Peyer's patch (tissue), 4 donors: Measurements from ENCODE around the gene TMEM164. TPM values are rescaled to one million over a fixed set of nuclear protein-coding genes. Genes with fewer than 3 reads are reported as not detected.

Source experiments
- DNase-seq, 3 donors: peaks; one replicate each; pipeline ENCODE4 v3.0.0-alpha.2; 2017 to 2019
- H3K27ac ChIP-seq, 4 donors: fragments of 200-600 bp; sonication (generic); one replicate each; pipeline ENCODE4 v1.5.1; 2016 to 2019
- H3K27me3 ChIP-seq, 2 donors: fragments of 200-600 bp; sonication (generic); one replicate each; pipeline ENCODE4 v1.5.1; 2019
- H3K36me3 ChIP-seq, 3 donors: fragments of 200-600 bp; sonication (generic); one replicate each; pipeline ENCODE4 v1.5.1; 2016 to 2019
- H3K4me1 ChIP-seq, 4 donors: fragments of 200-600 bp; sonication (generic); one replicate each; pipeline ENCODE4 v1.5.1; 2016 to 2019
- H3K4me3 ChIP-seq, 4 donors: fragments of 200-600 bp; sonication (generic); 1 replicate in 3 of 4; 2 replicates in 1 of 4; pipeline ENCODE4 v1.5.1; 2016 to 2019; ENCODE audit warnings: mild to moderate bottlenecking in 1 of 4
- H3K9me3 ChIP-seq, 4 donors: fragments of 200-600 bp; sonication (generic); one replicate each; pipeline ENCODE4 v1.5.1; 2016 to 2019; ENCODE audit warnings: mild to moderate bottlenecking in 1 of 4
- POLR2A ChIP-seq, 2 donors: fragments of 450-650 bp; IDR thresholded peaks; one replicate each; pipeline ENCODE4 v1.5.1; 2017; ENCODE audit warnings: antibody characterized with exemption in 2 of 2, mild to moderate bottlenecking in 2 of 2, moderate library complexity in 2 of 2
- total RNA-seq, 4 donors: library from RNA; depleted of rRNA; stranded (reverse); fragments of >200 nt; gene quantifications; one replicate each; pipeline ENCODE4 v1.1.0, GENCODE V29; 2016
- TF ChIP-seq, protein P1 (sequence below), 6 experiments: fragments of 450-650 bp in 4 of 6; fragments of 200-600 bp in 2 of 6; sonication (generic) in 1 of 6; IDR thresholded peaks; one replicate each; pipeline ENCODE4 v1.5.1; 2017 to 2019; ENCODE audit warnings: antibody characterized with exemption in 6 of 6, mild to moderate bottlenecking in 3 of 6, moderate library complexity in 1 of 6

The TMEM164 gene
- total RNA-seq, 4 donors from 2014 or later, result 25.6 to 79.7 (median 73.8) TPM

DNA sequence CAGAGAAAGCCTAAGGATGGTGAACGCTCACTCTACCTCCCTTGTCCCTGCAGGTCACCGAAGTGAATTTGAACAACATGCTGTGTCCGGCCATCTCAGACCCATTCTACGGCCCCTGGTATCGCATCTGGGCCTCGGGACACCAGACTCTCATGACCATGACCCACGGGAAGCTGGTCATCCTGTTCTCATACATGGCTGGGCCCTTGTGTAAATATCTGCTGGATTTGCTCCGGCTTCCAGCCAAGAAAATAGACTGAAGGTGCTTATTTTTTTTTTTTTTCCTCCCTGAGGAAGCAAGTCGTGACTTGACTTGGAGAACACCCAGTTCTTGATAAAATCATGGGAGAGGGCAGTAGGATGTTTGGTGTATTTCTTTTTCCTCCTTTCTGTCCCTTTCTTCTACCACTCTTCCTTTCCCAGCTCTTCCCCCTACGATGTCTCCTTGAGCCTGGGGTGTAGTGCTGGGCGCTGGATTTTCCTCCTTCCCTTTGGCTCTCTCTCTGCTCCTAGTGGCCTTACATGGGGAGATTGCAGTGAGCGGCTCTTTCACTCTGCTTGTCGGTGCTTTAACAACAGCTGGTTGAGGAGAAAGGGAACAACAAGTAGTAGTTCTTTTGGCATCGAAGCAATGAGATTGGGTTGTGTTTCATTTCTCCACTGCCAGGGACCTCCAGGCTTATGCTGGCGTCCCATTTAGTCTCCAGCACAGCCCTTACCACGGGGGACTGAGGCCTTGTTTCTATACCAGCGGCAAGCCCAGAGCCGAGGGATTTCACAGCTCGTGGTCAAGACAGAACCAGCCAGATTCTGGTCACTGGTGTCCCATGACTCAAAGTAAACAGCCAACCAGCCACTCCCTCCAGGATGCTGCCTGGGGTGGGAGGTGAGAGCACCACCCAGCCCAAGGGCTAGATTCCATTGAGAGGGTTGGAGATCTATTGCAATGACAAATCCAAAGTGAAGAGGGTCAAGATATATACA is 170.6 kb downstream of the TMEM164 start:
- no peaks in the 10 kb centered on the region for H3K36me3 ChIP-seq
- no peak overlapping the region for H3K27ac ChIP-seq
- H3K4me1 ChIP-seq, result no peaks in the 10 kb centered on the region
- H3K27me3 ChIP-seq, result no peaks in the 10 kb centered on the region
- no peak overlapping the region for H3K4me3 ChIP-seq
- H3K9me3 ChIP-seq, result no peaks in the 10 kb centered on the region
- TF ChIP-seq POLR2A (IDR thresholded peaks at IDR 0.05), result no peak
- TF ChIP-seq, protein P1, sequence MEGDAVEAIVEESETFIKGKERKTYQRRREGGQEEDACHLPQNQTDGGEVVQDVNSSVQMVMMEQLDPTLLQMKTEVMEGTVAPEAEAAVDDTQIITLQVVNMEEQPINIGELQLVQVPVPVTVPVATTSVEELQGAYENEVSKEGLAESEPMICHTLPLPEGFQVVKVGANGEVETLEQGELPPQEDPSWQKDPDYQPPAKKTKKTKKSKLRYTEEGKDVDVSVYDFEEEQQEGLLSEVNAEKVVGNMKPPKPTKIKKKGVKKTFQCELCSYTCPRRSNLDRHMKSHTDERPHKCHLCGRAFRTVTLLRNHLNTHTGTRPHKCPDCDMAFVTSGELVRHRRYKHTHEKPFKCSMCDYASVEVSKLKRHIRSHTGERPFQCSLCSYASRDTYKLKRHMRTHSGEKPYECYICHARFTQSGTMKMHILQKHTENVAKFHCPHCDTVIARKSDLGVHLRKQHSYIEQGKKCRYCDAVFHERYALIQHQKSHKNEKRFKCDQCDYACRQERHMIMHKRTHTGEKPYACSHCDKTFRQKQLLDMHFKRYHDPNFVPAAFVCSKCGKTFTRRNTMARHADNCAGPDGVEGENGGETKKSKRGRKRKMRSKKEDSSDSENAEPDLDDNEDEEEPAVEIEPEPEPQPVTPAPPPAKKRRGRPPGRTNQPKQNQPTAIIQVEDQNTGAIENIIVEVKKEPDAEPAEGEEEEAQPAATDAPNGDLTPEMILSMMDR (IDR thresholded peaks at IDR 0.05), result no peak
- no peak for DNase-seq

DNA sequence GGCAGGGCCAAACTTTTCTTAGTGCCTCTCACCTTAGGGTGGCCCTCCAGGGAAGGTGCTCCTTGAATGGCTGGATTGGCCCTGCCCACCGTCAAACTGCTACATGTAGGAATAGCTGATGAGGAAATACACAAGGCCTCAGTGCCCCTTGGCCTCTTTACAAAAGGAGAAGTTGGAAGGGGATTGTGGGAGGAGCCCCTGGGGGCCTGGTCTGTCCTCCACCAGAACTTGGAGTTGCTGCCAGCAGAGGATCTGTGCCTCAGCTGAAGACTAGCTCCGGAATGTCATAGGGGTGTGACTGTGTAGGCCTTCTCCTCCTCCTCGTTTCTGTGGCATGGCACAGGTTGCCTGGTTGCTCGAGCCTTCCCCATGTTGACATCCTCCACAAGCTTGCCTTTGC is 172.2 kb downstream of the TMEM164 start:
- no peak for DNase-seq
- no peaks in the 10 kb centered on the region for H3K36me3 ChIP-seq

DNA sequence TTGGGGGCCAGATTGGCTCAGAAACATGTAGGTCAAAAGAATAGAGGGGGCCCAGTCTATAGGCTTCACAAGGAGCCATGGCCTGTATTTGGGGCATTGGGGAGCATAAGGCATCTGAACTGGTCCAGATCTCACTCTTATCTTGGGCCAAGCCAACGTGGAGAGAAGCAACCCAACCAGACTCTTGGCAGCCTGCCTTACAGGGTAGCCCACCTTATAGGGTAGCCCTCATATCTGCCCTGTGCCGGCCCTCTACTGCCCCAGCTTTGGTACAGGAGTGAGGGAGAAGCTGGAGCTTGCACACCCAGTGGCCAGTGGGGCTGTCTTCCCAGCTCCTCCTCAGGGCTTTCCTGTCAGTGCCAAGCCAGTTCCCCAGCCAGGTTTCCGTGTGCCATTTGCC is 172.8 kb downstream of the TMEM164 start:
- Histone ChIP-seq H3K4me1 (no peaks in the 10 kb centered on the region), H3K27ac (no peak overlapping the region), H3K9me3 (no peaks in the 10 kb centered on the region), H3K27me3 (no peaks in the 10 kb centered on the region), H3K4me3 (no peak overlapping the region), H3K36me3 (no peaks in the 10 kb centered on the region)
- no peak for DNase-seq
- TF ChIP-seq, protein P1 (IDR thresholded peaks at IDR 0.05), result no peak
- TF ChIP-seq POLR2A (IDR thresholded peaks at IDR 0.05), result no peak

More for the DNA sequence above, 172.2 kb downstream of the TMEM164 start:
- Histone ChIP-seq H3K27ac (no peak overlapping the region), H3K4me3 (no peak overlapping the region), H3K27me3 (no peaks in the 10 kb centered on the region), H3K9me3 (no peaks in the 10 kb centered on the region), H3K4me1 (no peaks in the 10 kb centered on the region)
- no peak for TF ChIP-seq POLR2A (IDR thresholded peaks at IDR 0.05)
- TF ChIP-seq, protein P1 (IDR thresholded peaks at IDR 0.05), result no peak

DNA sequence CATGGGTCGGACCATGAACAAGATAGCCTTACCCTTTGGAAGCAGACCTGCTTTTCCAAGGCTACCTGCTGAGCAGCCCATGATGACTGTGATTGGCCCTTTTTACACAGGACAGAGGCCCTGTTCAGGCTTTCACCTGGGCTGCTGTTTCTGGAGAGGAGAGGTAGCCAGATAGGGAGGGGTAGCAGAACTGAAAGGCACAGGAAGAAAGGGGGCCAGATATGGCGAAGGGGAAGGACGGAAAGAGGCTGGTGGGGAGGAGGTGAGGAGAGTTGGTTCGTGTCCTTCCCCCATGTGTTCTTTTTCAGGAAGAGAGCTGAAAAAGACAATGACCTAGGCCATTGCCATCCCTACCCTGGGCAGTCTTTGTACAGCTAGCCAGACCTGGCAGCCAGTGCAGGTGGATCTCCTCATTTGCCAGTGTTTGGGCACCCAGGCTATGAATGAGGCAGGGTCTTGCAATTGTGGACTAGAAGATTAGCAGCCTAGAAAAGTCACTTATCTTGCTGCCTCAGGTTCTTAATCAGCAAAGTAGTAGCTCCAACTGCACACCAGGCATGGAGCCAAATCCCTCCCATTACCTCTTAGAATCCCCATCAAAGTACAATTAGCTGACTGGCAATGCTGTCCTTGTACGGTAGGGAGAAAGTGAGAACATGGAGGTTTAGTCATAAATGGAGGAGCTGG is 175.4 kb downstream of the TMEM164 start:
- H3K4me3 ChIP-seq, result no peak overlapping the region
- no peak overlapping the region for H3K27ac ChIP-seq
- no peaks in the 10 kb centered on the region for H3K36me3 ChIP-seq
- no peaks in the 10 kb centered on the region for H3K9me3 ChIP-seq
- no peaks in the 10 kb centered on the region for H3K27me3 ChIP-seq
- H3K4me1 ChIP-seq, result no peaks in the 10 kb centered on the region
- no peak for DNase-seq
- TF ChIP-seq POLR2A (IDR thresholded peaks at IDR 0.05), result no peak
- TF ChIP-seq, protein P1 (IDR thresholded peaks at IDR 0.05), result no peak

DNA sequence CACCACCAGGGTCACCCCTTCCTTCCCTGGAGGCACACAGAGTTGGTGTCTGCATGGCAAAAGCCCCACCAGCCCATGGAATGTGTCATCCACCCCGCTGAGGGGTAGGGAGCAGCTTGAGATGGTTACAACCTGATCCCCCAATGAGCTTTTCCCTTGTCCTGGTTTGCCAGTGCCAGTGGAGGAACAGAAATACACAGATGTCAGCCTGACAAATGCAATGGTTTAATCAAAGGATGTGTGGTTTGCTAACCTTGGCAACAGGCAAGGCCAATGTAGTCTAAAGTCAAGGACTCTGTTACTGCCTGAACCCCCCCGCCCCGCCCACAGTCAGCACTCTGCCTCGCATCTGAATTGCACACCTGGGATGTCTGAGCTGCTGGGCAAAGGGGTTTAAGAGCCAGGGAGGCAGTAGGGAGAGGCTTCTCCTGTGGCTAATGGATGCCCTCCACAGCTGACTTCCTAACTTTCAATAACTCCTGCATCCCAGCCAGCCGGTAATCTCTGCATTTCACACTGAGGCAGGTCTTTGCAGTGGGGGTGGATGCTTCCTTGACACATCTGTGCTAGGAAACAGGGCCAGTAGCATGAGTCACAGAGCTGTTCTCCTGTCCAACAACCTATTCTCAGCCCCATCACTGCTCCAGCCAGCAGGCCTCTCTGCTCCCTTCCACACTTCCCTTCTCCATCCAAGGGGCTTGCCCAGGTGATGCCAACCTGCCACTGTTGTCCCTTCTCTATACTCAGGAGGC is 177.4 kb downstream of the TMEM164 start:
- TF ChIP-seq, protein P1 (IDR thresholded peaks at IDR 0.05), result no peak
- no peak for TF ChIP-seq POLR2A (IDR thresholded peaks at IDR 0.05)
- Histone ChIP-seq H3K36me3 (no peaks in the 10 kb centered on the region), H3K4me1 (no peaks in the 10 kb centered on the region), H3K27me3 (no peaks in the 10 kb centered on the region), H3K4me3 (no peak overlapping the region), H3K9me3 (no peaks in the 10 kb centered on the region), H3K27ac (no peak overlapping the region)
- DNase-seq, result no peak
